Measurements from ENCODE around the gene VTI1A. TPM values are rescaled to one million over a fixed set of nuclear protein-coding genes. Genes with fewer than 3 reads are reported as not detected.

Gene VTI1A
- polyA plus RNA-seq, 1 donor, result 17.2 TPM

DNA sequence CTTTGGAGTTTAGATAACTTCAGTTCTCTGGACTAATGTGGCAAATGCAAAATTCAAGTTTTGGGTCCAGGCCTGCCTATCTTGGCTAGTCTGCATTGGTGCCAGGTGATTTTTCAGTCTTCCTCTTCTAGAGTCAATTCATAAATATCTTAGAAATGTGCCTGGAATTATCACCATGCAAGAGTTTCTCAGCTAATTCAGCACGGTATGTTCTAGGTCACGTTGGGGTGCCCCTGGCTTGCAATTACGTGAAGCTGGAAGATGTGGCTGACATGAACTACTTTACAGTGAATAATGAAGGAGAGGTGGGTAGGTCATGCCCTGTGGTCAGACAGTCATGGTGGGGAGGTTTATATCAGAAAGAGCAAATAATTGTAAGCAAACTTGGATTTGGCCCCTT is 25.3 kb upstream of the VTI1A start:
- DNase-seq, result no peak
- no CpG with 5 or more reads among the region's 3 CpGs for WGBS (ENCODE audit: insufficient coverage, low lambda C conversion rate)
- no peak overlapping the region for H3K4me3 ChIP-seq (ENCODE audit: low read length)
- no peak overlapping the region for H3K27ac ChIP-seq (ENCODE audit: low read length)
- H3K36me3 ChIP-seq (ENCODE audit: control insufficient read depth, insufficient read depth, low read length), result peaks cover 60% of the 10 kb centered on the region
- peaks cover 16% of the 10 kb centered on the region for H3K4me1 ChIP-seq (ENCODE audit: control insufficient read depth, insufficient read depth, low read length)
- H3K27me3 ChIP-seq (ENCODE audit: control insufficient read depth, insufficient read depth, low read length), result no peaks in the 10 kb centered on the region
- H3K9me3 ChIP-seq (ENCODE audit: control insufficient read depth, low read depth, low read length), result no peaks in the 10 kb centered on the region

- Histone ChIP-seq H3K27me3 (ENCODE audit: control insufficient read depth, insufficient read depth, low read length) (no peaks in the 10 kb centered on the region), H3K4me3 (ENCODE audit: low read length) (no peak overlapping the region), H3K9me3 (ENCODE audit: control insufficient read depth, low read depth, low read length) (no peaks in the 10 kb centered on the region), H3K27ac (ENCODE audit: low read length) (peak overlapping the region; percentile 54), H3K36me3 (ENCODE audit: control insufficient read depth, insufficient read depth, low read length) (peaks cover 66% of the 10 kb centered on the region), H3K4me1 (ENCODE audit: control insufficient read depth, insufficient read depth, low read length) (peaks cover 22% of the 10 kb centered on the region)
- peak in 1 of 2 donors; percentile 74 for DNase-seq
- WGBS (ENCODE audit: insufficient coverage, low lambda C conversion rate), result no CpG with 5 or more reads among the region's 2 CpGs
Measured at GRCh38 chr10:112424651-112425050, 22.4 kb upstream of the VTI1A start.

- WGBS (ENCODE audit: insufficient coverage, low lambda C conversion rate), result no CpG with 5 or more reads among the region's 2 CpGs
- no peaks in the 10 kb centered on the region for H3K27me3 ChIP-seq (ENCODE audit: control insufficient read depth, insufficient read depth, low read length)
- peak overlapping the region; percentile 0 for H3K27ac ChIP-seq (ENCODE audit: low read length)
- H3K36me3 ChIP-seq (ENCODE audit: control insufficient read depth, insufficient read depth, low read length), result peaks cover 59% of the 10 kb centered on the region
- no peak for DNase-seq
- peaks cover 30% of the 10 kb centered on the region for H3K4me1 ChIP-seq (ENCODE audit: control insufficient read depth, insufficient read depth, low read length)
- no peaks in the 10 kb centered on the region for H3K9me3 ChIP-seq (ENCODE audit: control insufficient read depth, low read depth, low read length)
- H3K4me3 ChIP-seq (ENCODE audit: low read length), result no peak overlapping the region
Measured at GRCh38 chr10:112426111-112426510, 20.9 kb upstream of the VTI1A start.

DNA sequence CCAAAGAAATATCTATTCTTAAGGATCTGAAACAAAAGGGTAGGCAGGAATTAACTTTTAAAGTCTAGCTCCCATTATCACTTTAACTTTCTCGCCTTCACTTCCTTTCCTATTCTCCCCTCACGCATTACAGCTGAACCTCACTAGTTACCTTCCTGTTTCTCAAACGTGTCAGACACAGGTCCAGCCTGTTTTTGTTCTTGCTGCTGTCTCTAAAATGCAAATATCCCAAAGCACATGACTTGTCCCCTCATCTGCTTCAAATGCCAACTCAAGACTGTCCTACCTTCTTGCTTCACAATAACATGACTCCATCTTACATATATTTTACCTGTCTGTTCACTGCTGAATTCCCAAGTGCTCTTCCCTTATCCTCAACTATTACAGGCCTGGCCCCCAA is 17.9 kb upstream of the VTI1A start:
- Histone ChIP-seq H3K27ac (ENCODE audit: low read length) (peak overlapping the region; percentile 85), H3K27me3 (ENCODE audit: control insufficient read depth, insufficient read depth, low read length) (no peaks in the 10 kb centered on the region), H3K9me3 (ENCODE audit: control insufficient read depth, low read depth, low read length) (no peaks in the 10 kb centered on the region), H3K4me3 (ENCODE audit: low read length) (no peak overlapping the region), H3K36me3 (ENCODE audit: control insufficient read depth, insufficient read depth, low read length) (peaks cover 54% of the 10 kb centered on the region), H3K4me1 (ENCODE audit: control insufficient read depth, insufficient read depth, low read length) (peaks cover 26% of the 10 kb centered on the region)
- DNase-seq, result no peak
- 91% methylated on average over 2 of the region's 3 CpGs for WGBS (ENCODE audit: insufficient coverage, low lambda C conversion rate)

- Histone ChIP-seq H3K9me3 (ENCODE audit: control insufficient read depth, low read depth, low read length) (no peaks in the 10 kb centered on the region), H3K4me3 (ENCODE audit: low read length) (no peak overlapping the region), H3K27me3 (ENCODE audit: control insufficient read depth, insufficient read depth, low read length) (no peaks in the 10 kb centered on the region), H3K4me1 (ENCODE audit: control insufficient read depth, insufficient read depth, low read length) (peaks cover 20% of the 10 kb centered on the region), H3K36me3 (ENCODE audit: control insufficient read depth, insufficient read depth, low read length) (peaks cover 58% of the 10 kb centered on the region), H3K27ac (ENCODE audit: low read length) (peak overlapping the region; percentile 85)
- peak; percentile 91 to 94 for DNase-seq
- no CpG with 5 or more reads among the region's 15 CpGs for WGBS (ENCODE audit: insufficient coverage, low lambda C conversion rate)
Measured at GRCh38 chr10:112429654-112430230, 17.3 kb upstream of the VTI1A start.

DNA sequence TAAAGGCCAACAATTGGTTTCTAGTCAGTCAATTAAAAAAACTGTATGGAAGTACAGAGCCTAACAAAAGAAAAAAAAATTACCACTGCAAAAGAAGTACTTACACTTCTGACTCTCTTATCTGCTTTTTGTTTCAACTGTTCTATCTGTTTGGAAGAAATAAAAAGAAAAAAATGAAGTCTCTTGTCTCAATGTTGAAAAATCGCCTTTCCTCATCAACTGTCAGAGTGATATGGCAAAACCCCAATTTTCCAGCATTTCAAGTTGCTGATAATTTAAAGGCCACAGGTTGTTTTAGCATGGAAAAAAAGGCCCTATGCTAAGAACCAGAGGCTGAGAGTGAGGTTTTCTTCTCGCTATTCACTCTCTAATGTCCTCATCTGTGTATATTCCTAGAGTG is 13.9 kb upstream of the VTI1A start:
- H3K36me3 ChIP-seq (ENCODE audit: control insufficient read depth, insufficient read depth, low read length), result peaks cover 45% of the 10 kb centered on the region
- no peaks in the 10 kb centered on the region for H3K27me3 ChIP-seq (ENCODE audit: control insufficient read depth, insufficient read depth, low read length)
- no peak overlapping the region for H3K4me3 ChIP-seq (ENCODE audit: low read length)
- no peak overlapping the region for H3K27ac ChIP-seq (ENCODE audit: low read length)
- peaks cover 20% of the 10 kb centered on the region for H3K4me1 ChIP-seq (ENCODE audit: control insufficient read depth, insufficient read depth, low read length)
- DNase-seq, result no peak
- no CpG with 5 or more reads among the region's 2 CpGs for WGBS (ENCODE audit: insufficient coverage, low lambda C conversion rate)
- H3K9me3 ChIP-seq (ENCODE audit: control insufficient read depth, low read depth, low read length), result no peaks in the 10 kb centered on the region

- H3K36me3 ChIP-seq (ENCODE audit: control insufficient read depth, insufficient read depth, low read length), result peaks cover 44% of the 10 kb centered on the region
- DNase-seq, result peak in 1 of 2 donors; percentile 39
- no peak overlapping the region for H3K4me3 ChIP-seq (ENCODE audit: low read length)
- no peak overlapping the region for H3K27ac ChIP-seq (ENCODE audit: low read length)
- H3K9me3 ChIP-seq (ENCODE audit: control insufficient read depth, low read depth, low read length), result no peaks in the 10 kb centered on the region
- H3K27me3 ChIP-seq (ENCODE audit: control insufficient read depth, insufficient read depth, low read length), result no peaks in the 10 kb centered on the region
- WGBS (ENCODE audit: insufficient coverage, low lambda C conversion rate), result 75% methylated on average over 1 of the region's 2 CpGs
- peaks cover 13% of the 10 kb centered on the region for H3K4me1 ChIP-seq (ENCODE audit: control insufficient read depth, insufficient read depth, low read length)
Measured at GRCh38 chr10:112434988-112435619, 11.9 kb upstream of the VTI1A start.

DNA sequence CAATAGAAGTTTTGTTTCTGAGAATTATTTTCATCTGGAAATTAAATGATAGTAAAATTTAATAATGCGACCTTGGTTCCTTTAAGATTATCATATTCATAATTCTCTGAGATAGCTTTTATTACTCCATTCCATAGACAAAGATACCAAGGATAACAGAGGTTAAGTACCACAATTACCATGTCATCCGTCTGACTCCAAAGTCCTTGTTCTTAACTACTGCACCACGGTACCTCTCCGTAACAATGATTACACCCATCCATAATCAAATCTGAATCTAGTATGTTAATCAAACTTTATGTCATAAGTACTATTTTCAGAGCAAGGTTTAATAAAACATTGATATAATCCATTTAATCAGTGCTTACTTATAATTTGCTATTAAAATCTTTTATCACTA is 8.7 kb upstream of the VTI1A start:
- no CpG with 5 or more reads among the region's 4 CpGs for WGBS (ENCODE audit: insufficient coverage, low lambda C conversion rate)
- H3K27me3 ChIP-seq (ENCODE audit: control insufficient read depth, insufficient read depth, low read length), result no peaks in the 10 kb centered on the region
- peaks cover 9% of the 10 kb centered on the region for H3K4me1 ChIP-seq (ENCODE audit: control insufficient read depth, insufficient read depth, low read length)
- no peaks in the 10 kb centered on the region for H3K9me3 ChIP-seq (ENCODE audit: control insufficient read depth, low read depth, low read length)
- DNase-seq, result peak; percentile 39 to 62
- peaks cover 44% of the 10 kb centered on the region for H3K36me3 ChIP-seq (ENCODE audit: control insufficient read depth, insufficient read depth, low read length)
- H3K27ac ChIP-seq (ENCODE audit: low read length), result peak overlapping the region; percentile 61
- H3K4me3 ChIP-seq (ENCODE audit: low read length), result no peak overlapping the region

- Histone ChIP-seq H3K9me3 (ENCODE audit: control insufficient read depth, low read depth, low read length) (no peaks in the 10 kb centered on the region), H3K27me3 (ENCODE audit: control insufficient read depth, insufficient read depth, low read length) (no peaks in the 10 kb centered on the region), H3K4me3 (ENCODE audit: low read length) (no peak overlapping the region), H3K36me3 (ENCODE audit: control insufficient read depth, insufficient read depth, low read length) (peaks cover 46% of the 10 kb centered on the region), H3K4me1 (ENCODE audit: control insufficient read depth, insufficient read depth, low read length) (peaks cover 9% of the 10 kb centered on the region), H3K27ac (ENCODE audit: low read length) (no peak overlapping the region)
- WGBS (ENCODE audit: insufficient coverage, low lambda C conversion rate), result no CpG with 5 or more reads among the region's 1 CpG
- no peak for DNase-seq
Measured at GRCh38 chr10:112441520-112441919, 5.5 kb upstream of the VTI1A start.

GRCh38 chr10:112442063-112442462 is 5.0 kb upstream of the VTI1A start:
- H3K36me3 ChIP-seq (ENCODE audit: control insufficient read depth, insufficient read depth, low read length), result peaks cover 42% of the 10 kb centered on the region
- no peak overlapping the region for H3K4me3 ChIP-seq (ENCODE audit: low read length)
- H3K27ac ChIP-seq (ENCODE audit: low read length), result no peak overlapping the region
- peaks cover 9% of the 10 kb centered on the region for H3K4me1 ChIP-seq (ENCODE audit: control insufficient read depth, insufficient read depth, low read length)
- no peak for DNase-seq
- no peaks in the 10 kb centered on the region for H3K27me3 ChIP-seq (ENCODE audit: control insufficient read depth, insufficient read depth, low read length)
- no peaks in the 10 kb centered on the region for H3K9me3 ChIP-seq (ENCODE audit: control insufficient read depth, low read depth, low read length)
- 40% methylated on average over 2 of the region's 3 CpGs for WGBS (ENCODE audit: insufficient coverage, low lambda C conversion rate)
